Natural killer cell (primary cell): Measurements from ENCODE around the gene MTFR1L. TPM values are rescaled to one million over a fixed set of nuclear protein-coding genes. Genes with fewer than 3 reads are reported as not detected.

ENCODE experiments used
- ATAC-seq, 3 donors: fragments of 150-1000 bp in 2 of 3; fragments of 200-7000 bp in 1 of 3; cut with Tn5 transposase; 1 replicate in 1 of 3; 2 replicates in 2 of 3; pipeline ENCODE4 v1.10.0; 2021; ENCODE audit warnings: mild to moderate bottlenecking in 2 of 3, moderate library complexity in 2 of 3
- DNase-seq, 2 donors: peaks; one replicate each; pipeline versions ENCODE4 v3.0.0 to v3.0.0-alpha.2; 2013 to 2021; ENCODE audit warnings: mixed read lengths in 1 of 2
- H3K27ac ChIP-seq: one replicate; pipeline ENCODE4 v1.5.1; 2013; ENCODE audit warnings: mild to moderate bottlenecking, low read length
- H3K27me3 ChIP-seq: one replicate; pipeline ENCODE4 v1.6.1; 2013; ENCODE audit warnings: low read length; ENCODE audit not compliant: control insufficient read depth, insufficient read depth
- H3K36me3 ChIP-seq: one replicate; pipeline ENCODE4 v1.6.1; 2013; ENCODE audit warnings: low read length; ENCODE audit not compliant: control insufficient read depth, insufficient read depth
- H3K4me1 ChIP-seq: one replicate; pipeline ENCODE4 v1.6.1; 2013; ENCODE audit warnings: low read length; ENCODE audit not compliant: control insufficient read depth, insufficient read depth
- H3K4me3 ChIP-seq: one replicate; pipeline ENCODE4 v1.5.1; 2013; ENCODE audit warnings: low read length
- H3K9me3 ChIP-seq: one replicate; pipeline ENCODE4 v1.6.1; 2013; ENCODE audit warnings: low read length; ENCODE audit not compliant: control insufficient read depth, insufficient read depth
- H3K27ac Mint-ChIP-seq, 2 donors: one replicate each; pipeline ENCODE4 v1.8.0; 2022; ENCODE audit warnings: mild to moderate bottlenecking in 2 of 2, mixed read lengths in 2 of 2, moderate library complexity in 1 of 2
- H3K27me3 Mint-ChIP-seq, 2 donors: one replicate each; pipeline ENCODE4 v1.8.0; 2022; ENCODE audit warnings: low read depth in 2 of 2, mixed read lengths in 2 of 2
- H3K36me3 Mint-ChIP-seq: one replicate; pipeline ENCODE4 v1.8.0; 2022; ENCODE audit warnings: mixed read lengths
- H3K4me1 Mint-ChIP-seq, 2 donors: one replicate each; pipeline ENCODE4 v1.8.0; 2022; ENCODE audit warnings: mixed read lengths in 2 of 2
- H3K4me3 Mint-ChIP-seq: one replicate; pipeline ENCODE4 v1.8.0; 2022; ENCODE audit warnings: mild to moderate bottlenecking, moderate library complexity, mixed read lengths
- H3K9me3 Mint-ChIP-seq, 2 donors: one replicate each; pipeline ENCODE4 v1.8.0; 2022; ENCODE audit warnings: mixed read lengths in 2 of 2
- WGBS: methylation state at CpG from one replicate; pipeline ENCODE4 v1.1.7; 2013; ENCODE audit warnings: missing lambda C conversion rate; ENCODE audit not compliant: insufficient coverage; 5-methylcytosine and 5-hydroxymethylcytosine counted together
- intact Hi-C: fragments of 100-400 bp; cut with micrococcal nuclease; formaldehyde crosslinking; loops from one replicate; pipeline ENCODE4 v1.14.2; 2022
- total RNA-seq, 4 donors: library from RNA; stranded (reverse); fragments of 120-200 nt in 1 of 4; gene quantifications; one replicate each; pipeline versions ENCODE4 v1.2.3 to v1.2.4, GENCODE V29; 2013 to 2022
- TF ChIP-seq, protein P1 (sequence below): fragments of 200-600 bp; IDR thresholded peaks from one replicate; pipeline ENCODE4 v1.8.0; 2022; ENCODE audit warnings: antibody characterized with exemption

MTFR1L gene
- total RNA-seq, 3 donors from 2014 or later (not counting 1 experiment from before 2014, with no cell fraction given): 33.4 to 39.0 (median 39.0) TPM

DNA sequence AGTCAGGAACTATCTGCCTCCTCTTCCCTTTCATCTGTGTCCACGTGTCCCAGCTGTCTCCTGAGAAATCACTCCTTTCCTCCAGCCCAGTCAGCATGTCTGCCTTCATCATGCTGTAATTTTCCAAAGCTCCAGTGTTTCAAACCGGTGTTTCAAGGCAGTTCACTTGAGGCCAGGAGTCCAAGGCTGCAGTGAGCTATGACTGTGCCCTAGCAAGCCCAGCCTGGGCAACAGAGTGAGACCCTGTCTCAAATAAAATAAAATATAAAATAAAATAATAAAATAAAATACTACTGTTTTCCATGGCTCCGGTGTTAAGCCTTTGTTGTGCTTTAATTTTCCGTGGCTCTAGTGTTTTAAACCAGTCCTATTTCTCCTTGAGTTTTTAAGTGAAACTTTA lies 27.6 kb upstream of the MTFR1L start:
- Histone ChIP-seq H3K27me3 (no peaks in the 10 kb centered on the region), H3K36me3 (no peaks in the 10 kb centered on the region), H3K27ac (no peak overlapping the region), H3K4me3 (no peak overlapping the region), H3K4me1 (peaks cover 12% of the 10 kb centered on the region), H3K9me3 (no peaks in the 10 kb centered on the region)
- TF ChIP-seq, protein P1, sequence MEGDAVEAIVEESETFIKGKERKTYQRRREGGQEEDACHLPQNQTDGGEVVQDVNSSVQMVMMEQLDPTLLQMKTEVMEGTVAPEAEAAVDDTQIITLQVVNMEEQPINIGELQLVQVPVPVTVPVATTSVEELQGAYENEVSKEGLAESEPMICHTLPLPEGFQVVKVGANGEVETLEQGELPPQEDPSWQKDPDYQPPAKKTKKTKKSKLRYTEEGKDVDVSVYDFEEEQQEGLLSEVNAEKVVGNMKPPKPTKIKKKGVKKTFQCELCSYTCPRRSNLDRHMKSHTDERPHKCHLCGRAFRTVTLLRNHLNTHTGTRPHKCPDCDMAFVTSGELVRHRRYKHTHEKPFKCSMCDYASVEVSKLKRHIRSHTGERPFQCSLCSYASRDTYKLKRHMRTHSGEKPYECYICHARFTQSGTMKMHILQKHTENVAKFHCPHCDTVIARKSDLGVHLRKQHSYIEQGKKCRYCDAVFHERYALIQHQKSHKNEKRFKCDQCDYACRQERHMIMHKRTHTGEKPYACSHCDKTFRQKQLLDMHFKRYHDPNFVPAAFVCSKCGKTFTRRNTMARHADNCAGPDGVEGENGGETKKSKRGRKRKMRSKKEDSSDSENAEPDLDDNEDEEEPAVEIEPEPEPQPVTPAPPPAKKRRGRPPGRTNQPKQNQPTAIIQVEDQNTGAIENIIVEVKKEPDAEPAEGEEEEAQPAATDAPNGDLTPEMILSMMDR: no peak
- Mint-ChIP-seq H3K36me3 (no peaks in the 10 kb centered on the region), H3K27ac (no peak overlapping the region), H3K4me1 (peaks cover 8 to 10% of the 10 kb centered on the region in 2 donors), H3K4me3 (no peak overlapping the region), H3K9me3 (no peaks in the 10 kb centered on the region), H3K27me3 (no peaks in the 10 kb centered on the region)
- intact Hi-C loops: loop anchor here (10.0 kb wide), 1 partner anchor 177 kb away; the partner anchor contains the start of gene MAN1C1
- 50% methylated on average over 2 of the region's 4 CpGs for WGBS
- DNase-seq (no peak), ATAC-seq (no peak)

DNA sequence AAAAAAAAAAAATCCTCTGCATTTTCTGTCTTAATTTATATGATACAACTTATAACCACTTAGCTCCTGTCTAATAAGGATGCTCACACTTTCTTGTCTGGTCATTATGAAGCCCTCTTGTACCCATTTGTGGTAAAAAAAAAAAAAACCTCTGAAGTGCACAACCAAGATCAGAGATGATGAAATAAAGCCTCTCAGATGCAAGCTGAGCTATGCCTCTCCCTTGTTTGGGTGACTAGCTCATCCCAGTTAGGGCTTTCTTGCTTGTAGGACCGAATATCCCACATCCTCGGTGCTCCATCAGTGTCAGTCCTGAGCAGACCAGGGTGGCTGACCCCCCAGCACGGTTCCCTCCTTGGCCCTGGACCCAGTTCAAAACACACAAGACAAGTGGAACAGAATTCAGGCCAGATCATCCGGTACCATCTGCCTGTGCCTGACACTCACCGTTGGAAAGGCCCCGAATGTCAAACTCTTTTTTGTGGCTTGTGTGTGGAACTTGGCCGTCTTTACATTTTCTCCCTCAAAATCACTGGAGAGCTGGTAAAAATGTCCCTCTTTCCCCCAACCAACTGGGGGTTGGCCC lies 26.1 kb upstream of the MTFR1L start:
- TF ChIP-seq, protein P1: no peak
- no peak for ATAC-seq
- no peak overlapping the region for H3K27ac Mint-ChIP-seq

DNA sequence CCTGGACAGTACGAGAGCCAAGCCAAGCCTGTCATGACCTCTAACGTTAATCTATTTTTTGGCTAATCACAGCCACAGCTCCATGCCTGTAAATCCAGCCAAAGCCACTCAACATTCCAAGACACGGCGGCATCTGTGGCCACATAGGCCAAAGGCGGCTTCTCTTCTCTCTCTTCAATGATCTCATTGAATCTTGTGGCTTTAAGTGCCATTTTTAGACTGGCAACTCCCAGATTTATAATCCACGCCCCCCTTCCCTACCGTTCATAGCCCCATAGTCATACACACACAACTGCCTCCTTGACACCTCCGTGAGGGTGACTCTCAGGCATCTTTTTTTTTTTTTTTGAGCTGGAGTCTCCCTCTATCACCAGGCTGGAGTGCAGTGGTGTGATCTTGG lies 25.4 kb upstream of the MTFR1L start:
- H3K9me3 Mint-ChIP-seq: no peaks in the 10 kb centered on the region
- H3K4me3 Mint-ChIP-seq: no peak overlapping the region
- H3K27me3 ChIP-seq: no peaks in the 10 kb centered on the region
- TF ChIP-seq, protein P1: no peak
- H3K4me3 ChIP-seq: no peak overlapping the region
- H3K27ac ChIP-seq: no peak overlapping the region
- H3K36me3 Mint-ChIP-seq: no peaks in the 10 kb centered on the region
- no peaks in the 10 kb centered on the region for H3K36me3 ChIP-seq
- WGBS: 84% methylated on average over 8 of the region's 8 CpGs
- H3K4me1 Mint-ChIP-seq: peaks cover 14 to 17% of the 10 kb centered on the region in 2 donors
- no peak for ATAC-seq
- H3K27ac Mint-ChIP-seq: no peak overlapping the region
- DNase-seq: no peak
- intact Hi-C loops: loop anchor here (10.0 kb wide), 1 partner anchor 180 kb away; the partner anchor contains the start of gene MAN1C1
- H3K27me3 Mint-ChIP-seq: no peaks in the 10 kb centered on the region
- H3K4me1 ChIP-seq: peaks cover 20% of the 10 kb centered on the region
- no peaks in the 10 kb centered on the region for H3K9me3 ChIP-seq

More for the DNA sequence above, 26.1 kb upstream of the MTFR1L start:
- Mint-ChIP-seq H3K4me3 (no peak overlapping the region), H3K36me3 (no peaks in the 10 kb centered on the region), H3K9me3 (no peaks in the 10 kb centered on the region), H3K27me3 (no peaks in the 10 kb centered on the region), H3K4me1 (peaks cover 14 to 17% of the 10 kb centered on the region in 2 donors)
- no peak overlapping the region for H3K27ac ChIP-seq
- intact Hi-C loops: loop anchor here (10.0 kb wide), 1 partner anchor 179 kb away; the partner anchor contains the start of gene MAN1C1
- H3K9me3 ChIP-seq: no peaks in the 10 kb centered on the region
- H3K4me3 ChIP-seq: no peak overlapping the region
- peaks cover 18% of the 10 kb centered on the region for H3K4me1 ChIP-seq
- 73% methylated on average over 7 of the region's 7 CpGs for WGBS
- DNase-seq: no peak
- H3K36me3 ChIP-seq: no peaks in the 10 kb centered on the region
- no peaks in the 10 kb centered on the region for H3K27me3 ChIP-seq

DNA sequence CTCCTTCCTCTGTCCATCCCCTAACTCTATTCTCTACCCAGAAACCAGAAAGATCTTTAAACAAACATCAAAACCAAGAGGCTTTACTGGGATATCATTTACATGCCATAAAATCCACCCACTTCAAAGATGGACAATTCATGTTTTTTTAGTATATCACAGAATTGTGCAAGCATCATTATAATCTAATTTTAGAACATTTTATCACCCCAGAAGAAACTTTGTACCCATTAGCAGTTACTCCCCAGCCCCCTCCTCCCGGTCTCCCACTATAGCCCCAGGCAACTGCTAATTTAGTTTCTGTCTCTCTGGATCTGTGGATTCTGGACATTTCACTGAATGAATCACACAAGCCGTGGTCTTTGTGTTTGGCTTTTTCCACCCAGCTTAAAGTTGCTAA lies 24.5 kb upstream of the MTFR1L start:
- peaks cover 14 to 22% of the 10 kb centered on the region in 2 donors for H3K4me1 Mint-ChIP-seq
- Histone ChIP-seq H3K4me3 (no peak overlapping the region), H3K4me1 (peaks cover 26% of the 10 kb centered on the region), H3K36me3 (no peaks in the 10 kb centered on the region), H3K9me3 (no peaks in the 10 kb centered on the region), H3K27ac (no peak overlapping the region), H3K27me3 (no peaks in the 10 kb centered on the region)
- H3K9me3 Mint-ChIP-seq: no peaks in the 10 kb centered on the region
- no peaks in the 10 kb centered on the region for H3K36me3 Mint-ChIP-seq
- no peaks in the 10 kb centered on the region for H3K27me3 Mint-ChIP-seq
- DNase-seq (no peak), ATAC-seq (no peak)
- intact Hi-C loops: loop anchor here (10.0 kb wide), 1 partner anchor 180 kb away; the partner anchor contains the start of gene MAN1C1
- TF ChIP-seq, protein P1: no peak
- WGBS: 81% methylated on average over 2 of the region's 2 CpGs
- no peak overlapping the region for H3K4me3 Mint-ChIP-seq
- no peak overlapping the region for H3K27ac Mint-ChIP-seq
